A549 (cell line): ENCODE measurements around the gene ACSL4.

Experiments
- RAD21 ChIP-seq, 2 experiments: fragments of >200 bp in 1 of 2; sonication (Bioruptor Twin) in 1 of 2; formaldehyde crosslinking in 1 of 2; IDR thresholded peaks in 1 of 2; conservative IDR thresholded peaks in 1 of 2; 2 replicates in 1 of 2; 3 replicates in 1 of 2; pipeline ENCODE4 v1.6.1; 2012 to 2018; ENCODE audit warnings: inconsistent platforms in 1 of 2
- TF ChIP-seq, protein P1 (sequence below): fragments of >200 bp; sonication (Bioruptor Twin); formaldehyde crosslinking; IDR thresholded peaks from 3 replicates; pipeline ENCODE4 v1.5.1; 2016

DNA sequence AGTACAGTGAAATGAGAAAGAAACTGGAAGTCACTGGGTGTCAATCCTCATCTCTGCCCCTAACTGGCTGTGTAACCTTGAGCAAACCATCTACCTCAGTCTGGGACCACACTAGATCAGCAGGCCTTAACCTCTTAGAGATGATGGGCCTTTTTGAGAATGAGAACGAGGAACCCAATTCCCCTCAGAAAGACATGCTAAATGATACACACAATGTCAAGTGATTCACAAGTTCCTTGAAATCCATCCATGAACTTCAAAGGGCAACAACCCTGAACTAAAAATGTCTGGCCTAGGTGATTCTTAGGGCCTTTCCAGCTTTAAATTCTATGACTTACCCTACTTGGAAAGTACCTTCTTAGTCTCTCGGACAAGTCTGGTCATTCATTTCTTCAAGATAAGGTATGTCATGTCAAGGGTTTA, 47.4 kb downstream of the ACSL4 start:
- TF ChIP-seq, protein P1, sequence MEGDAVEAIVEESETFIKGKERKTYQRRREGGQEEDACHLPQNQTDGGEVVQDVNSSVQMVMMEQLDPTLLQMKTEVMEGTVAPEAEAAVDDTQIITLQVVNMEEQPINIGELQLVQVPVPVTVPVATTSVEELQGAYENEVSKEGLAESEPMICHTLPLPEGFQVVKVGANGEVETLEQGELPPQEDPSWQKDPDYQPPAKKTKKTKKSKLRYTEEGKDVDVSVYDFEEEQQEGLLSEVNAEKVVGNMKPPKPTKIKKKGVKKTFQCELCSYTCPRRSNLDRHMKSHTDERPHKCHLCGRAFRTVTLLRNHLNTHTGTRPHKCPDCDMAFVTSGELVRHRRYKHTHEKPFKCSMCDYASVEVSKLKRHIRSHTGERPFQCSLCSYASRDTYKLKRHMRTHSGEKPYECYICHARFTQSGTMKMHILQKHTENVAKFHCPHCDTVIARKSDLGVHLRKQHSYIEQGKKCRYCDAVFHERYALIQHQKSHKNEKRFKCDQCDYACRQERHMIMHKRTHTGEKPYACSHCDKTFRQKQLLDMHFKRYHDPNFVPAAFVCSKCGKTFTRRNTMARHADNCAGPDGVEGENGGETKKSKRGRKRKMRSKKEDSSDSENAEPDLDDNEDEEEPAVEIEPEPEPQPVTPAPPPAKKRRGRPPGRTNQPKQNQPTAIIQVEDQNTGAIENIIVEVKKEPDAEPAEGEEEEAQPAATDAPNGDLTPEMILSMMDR, result no peak
- TF ChIP-seq RAD21 (conservative IDR thresholded peaks at IDR 0.05 in 1 of 2, IDR thresholded peaks at IDR 0.05 in 1 of 2), result no peak
